Spinal cord (tissue), 10 donors: Measurements from ENCODE around the gene AWAT1. TPM values are rescaled to one million over a fixed set of nuclear protein-coding genes. Genes with fewer than 3 reads are reported as not detected.
A peak's percentile ranks its signal among the peaks of the same experiment; 100 is the strongest.
"Not testable (repeated sequence)": the region's sequence is repeated elsewhere in the genome, so short reads cannot be mapped to it uniquely, and the experiment has no call there.

Source experiments
- DNase-seq, 6 donors: peaks; one replicate each; pipeline versions ENCODE4 v3.0.0 to v3.0.0-alpha.2; 2013 to 2015; ENCODE audit warnings: low spot score in 6 of 6, low read depth in 4 of 6
- H3K27ac ChIP-seq: one replicate; pipeline ENCODE4 v1.5.1; 2013; ENCODE audit warnings: low read depth, low read length, control low read depth
- H3K27me3 ChIP-seq: one replicate; pipeline ENCODE4 v1.6.1; 2013; ENCODE audit warnings: low read length; ENCODE audit not compliant: control insufficient read depth, insufficient read depth
- H3K36me3 ChIP-seq: one replicate; pipeline ENCODE4 v1.6.1; 2013; ENCODE audit warnings: low read length; ENCODE audit not compliant: control insufficient read depth, insufficient read depth
- H3K4me1 ChIP-seq: one replicate; pipeline ENCODE4 v1.6.1; 2013; ENCODE audit warnings: low read length; ENCODE audit not compliant: control insufficient read depth, insufficient read depth
- H3K4me3 ChIP-seq: one replicate; pipeline ENCODE4 v1.5.1; 2013; ENCODE audit warnings: low read depth, low read length, control low read depth
- H3K9me3 ChIP-seq: one replicate; pipeline ENCODE4 v1.6.1; 2013; ENCODE audit warnings: low read length; ENCODE audit not compliant: control insufficient read depth, insufficient read depth
- WGBS: methylation state at CpG from one replicate; pipeline ENCODE4 v1.1.5; 2013; ENCODE audit warnings: missing lambda C conversion rate; ENCODE audit not compliant: insufficient coverage; 5-methylcytosine and 5-hydroxymethylcytosine counted together
- long read RNA-seq, 4 donors: transcript quantifications; one replicate each; lab custom pipeline, GENCODE V29; 2026
- polyA plus RNA-seq, 2 donors: library from polyadenylated mRNA; unstranded; fragments of 120-200 nt; gene quantifications; one replicate each; pipeline ENCODE4 v1.2.1, GENCODE V29; 2013; ENCODE audit not compliant: insufficient read length in 2 of 2
- total RNA-seq, 2 donors: library from RNA; depleted of rRNA in 1 of 2; stranded (reverse); fragments of 120-200 nt in 1 of 2; fragments of >200 nt in 1 of 2; gene quantifications; one replicate each; pipeline versions ENCODE4 v1.2.3 to v1.2.4, GENCODE V29; 2013 to 2014
- donor health status: healthy.

Gene AWAT1
- total RNA-seq (not detected), polyA plus RNA-seq (not detected)
- long read RNA-seq, donor 1, result 0 reads
- long read RNA-seq, donor 2, result 0 reads
- long read RNA-seq, donor 3, result 0 reads
- long read RNA-seq, donor 4, result 0 reads

DNA sequence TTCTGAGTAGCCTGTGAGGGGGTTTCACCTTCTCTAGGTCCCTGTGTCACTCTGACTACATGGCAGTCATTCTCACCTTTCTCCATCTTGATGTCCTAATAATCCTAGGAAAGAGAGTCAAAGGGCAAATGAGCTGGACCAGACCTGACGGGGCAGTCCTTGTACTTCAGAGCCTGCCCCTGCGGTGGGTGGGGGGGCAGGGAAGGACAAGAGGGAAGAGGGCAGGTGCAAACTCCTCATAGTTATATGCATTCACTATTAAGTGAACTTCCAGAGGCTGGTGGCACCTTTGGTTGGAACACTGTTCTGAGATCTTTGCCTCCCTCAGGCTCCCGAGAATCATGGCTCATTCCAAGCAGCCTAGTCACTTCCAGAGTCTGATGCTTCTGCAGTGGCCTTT is at the start of gene AWAT1:
Gene AWAT1 (plus strand): TSS at position 301 of the 400 bp plus-strand sequence. CDS start 41 bp downstream, at position 342.
- H3K4me1 ChIP-seq, result no peaks in the 10 kb centered on the region
- DNase-seq, result no peak
- no peaks in the 10 kb centered on the region for H3K36me3 ChIP-seq
- H3K4me3 ChIP-seq, result no peak within 1 kb of the TSS
- H3K9me3 ChIP-seq, result no peaks in the 10 kb centered on the region
- no peaks in the 10 kb centered on the region for H3K27me3 ChIP-seq
- 64% methylated on average over 1 of the region's 3 CpGs for WGBS
- no peak within 1 kb of the TSS for H3K27ac ChIP-seq

DNA sequence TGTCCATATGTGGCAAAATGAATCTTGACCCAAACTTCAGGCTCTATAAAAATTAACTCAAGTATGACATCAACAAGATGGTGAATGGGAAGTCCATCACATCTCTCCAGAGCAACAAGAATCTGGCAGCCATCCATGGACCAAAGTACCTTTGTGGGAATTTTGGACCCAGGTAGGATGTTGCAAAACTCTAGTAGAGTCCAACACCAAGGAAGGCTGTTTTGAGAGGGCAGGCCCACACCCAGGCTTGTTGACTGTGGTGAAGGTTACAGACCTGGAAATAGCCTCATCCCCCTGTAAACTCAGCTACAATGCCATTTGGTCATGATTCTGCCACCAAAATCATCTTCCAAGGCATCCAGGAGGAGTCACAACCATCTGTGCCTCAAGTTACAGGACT is 44.2 kb upstream of the AWAT1 start:
- H3K4me1 ChIP-seq, result no peaks in the 10 kb centered on the region
- DNase-seq, result no peak
- no peaks in the 10 kb centered on the region for H3K36me3 ChIP-seq
- H3K27ac ChIP-seq, result no peak overlapping the region
- H3K27me3 ChIP-seq, result no peaks in the 10 kb centered on the region
- H3K9me3 ChIP-seq, result no peaks in the 10 kb centered on the region
- H3K4me3 ChIP-seq, result no peak overlapping the region

DNA sequence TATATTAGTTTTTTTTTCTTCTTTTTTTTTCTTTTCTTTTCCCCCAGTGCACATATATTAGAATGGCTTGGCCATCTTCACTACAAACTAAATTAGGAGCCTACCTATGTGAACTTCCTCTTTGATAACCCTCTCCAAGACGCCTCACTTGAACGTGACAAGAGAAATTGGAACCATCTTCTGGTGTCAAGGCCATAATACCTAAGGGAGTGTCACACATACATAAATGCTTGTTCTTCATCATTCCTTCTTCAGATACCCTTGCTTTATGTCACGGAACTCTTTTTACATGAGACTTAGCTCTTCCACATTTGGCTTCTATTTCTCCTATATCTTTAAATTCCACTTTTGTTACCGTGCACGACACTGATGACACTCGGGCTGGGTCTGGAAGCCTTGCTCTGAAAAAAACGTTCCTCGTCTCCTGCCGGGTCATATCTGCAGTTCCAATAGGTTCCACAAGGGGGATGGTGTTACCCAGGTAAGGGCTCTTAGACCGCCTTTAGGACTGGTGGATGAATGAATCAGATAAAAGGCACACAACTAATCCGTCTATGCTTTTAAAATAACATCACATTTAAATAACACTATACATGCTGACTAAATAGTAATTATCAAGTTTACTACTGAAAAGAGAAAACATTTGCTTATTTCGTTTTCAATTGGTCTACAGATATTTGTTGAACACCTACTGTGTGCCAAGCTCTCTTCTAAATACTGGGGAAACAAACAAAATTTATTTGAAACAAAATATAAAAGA is 37.3 kb upstream of the AWAT1 start:
- H3K9me3 ChIP-seq, result no peaks in the 10 kb centered on the region
- H3K27ac ChIP-seq, result no peak overlapping the region
- no peaks in the 10 kb centered on the region for H3K36me3 ChIP-seq
- DNase-seq, result peak in 2 of 6 donors; percentile 14 to 20
- H3K4me3 ChIP-seq, result no peak overlapping the region
- H3K4me1 ChIP-seq, result no peaks in the 10 kb centered on the region
- H3K27me3 ChIP-seq, result no peaks in the 10 kb centered on the region
- 20% methylated on average over 5 of the region's 12 CpGs for WGBS

DNA sequence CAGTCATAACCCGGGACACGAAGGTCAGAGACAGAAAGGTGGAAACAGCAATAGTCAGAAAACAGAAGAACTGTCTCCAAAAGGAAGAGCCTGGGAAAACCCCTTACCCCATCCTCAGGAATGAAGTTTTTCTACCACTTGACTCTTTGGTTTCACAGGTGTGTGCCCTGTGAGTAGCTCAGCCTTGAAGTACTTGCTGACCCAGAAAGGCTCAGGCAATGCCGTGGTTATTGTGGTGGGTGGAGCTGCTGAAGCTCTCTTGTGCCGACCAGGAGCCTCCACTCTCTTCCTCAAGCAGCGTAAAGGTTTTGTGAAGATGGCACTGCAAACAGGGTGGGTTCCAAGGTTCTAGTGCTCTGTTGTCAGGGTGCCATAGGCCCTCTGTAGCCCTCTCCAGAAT is 32.7 kb upstream of the AWAT1 start:
- Histone ChIP-seq H3K9me3 (no peaks in the 10 kb centered on the region), H3K36me3 (no peaks in the 10 kb centered on the region), H3K4me3 (no peak overlapping the region), H3K4me1 (no peaks in the 10 kb centered on the region), H3K27ac (no peak overlapping the region), H3K27me3 (no peaks in the 10 kb centered on the region)
- DNase-seq, result no peak
- WGBS, result 71% methylated on average over 3 of the region's 5 CpGs

DNA sequence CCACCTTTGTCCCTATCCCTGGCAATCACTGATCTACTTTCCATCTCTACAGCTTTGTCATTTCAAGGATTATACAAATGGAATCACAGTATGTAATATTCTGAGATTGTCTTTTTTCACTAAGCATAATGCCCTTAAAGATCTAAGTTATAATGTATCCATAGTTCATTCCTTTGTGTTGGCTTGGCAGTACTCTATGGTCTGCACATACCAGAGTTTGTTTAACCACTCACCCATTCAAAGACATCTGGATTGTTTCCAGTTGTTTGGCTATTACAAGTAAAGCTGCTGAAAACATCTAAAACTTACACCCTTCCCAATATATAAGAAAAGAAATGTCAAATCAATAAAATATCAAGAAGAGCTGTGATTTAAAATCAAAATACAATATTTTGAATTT is 26.0 kb upstream of the AWAT1 start:
- H3K9me3 ChIP-seq, result no peaks in the 10 kb centered on the region
- no peaks in the 10 kb centered on the region for H3K36me3 ChIP-seq
- no peak overlapping the region for H3K27ac ChIP-seq
- DNase-seq, result no peak
- no peak overlapping the region for H3K4me3 ChIP-seq
- H3K4me1 ChIP-seq, result no peaks in the 10 kb centered on the region
- H3K27me3 ChIP-seq, result no peaks in the 10 kb centered on the region

DNA sequence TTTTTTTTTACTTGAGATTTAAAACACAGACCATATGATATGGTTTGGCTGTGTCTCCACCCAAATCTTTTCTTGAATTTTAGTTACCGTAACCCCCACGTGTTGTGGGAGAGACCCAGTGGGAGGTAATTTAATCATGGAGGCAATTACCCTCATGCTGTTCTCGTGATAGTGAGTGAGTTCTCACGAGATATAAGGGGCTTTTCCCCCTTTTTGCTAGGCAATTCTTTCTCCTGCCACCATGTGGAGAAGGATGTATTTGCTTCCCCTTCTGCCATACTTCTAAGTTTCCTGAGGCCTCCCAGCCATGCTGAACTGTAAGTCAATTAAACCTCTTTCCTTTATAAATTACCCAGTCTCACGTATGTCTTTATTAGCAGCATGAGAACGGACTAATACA is 24.9 kb upstream of the AWAT1 start:
- not testable (repeated sequence) for H3K9me3 ChIP-seq, H3K36me3 ChIP-seq, DNase-seq, H3K27me3 ChIP-seq, H3K27ac ChIP-seq, H3K4me3 ChIP-seq, H3K4me1 ChIP-seq
- 45% methylated on average over 2 of the region's 6 CpGs for WGBS

DNA sequence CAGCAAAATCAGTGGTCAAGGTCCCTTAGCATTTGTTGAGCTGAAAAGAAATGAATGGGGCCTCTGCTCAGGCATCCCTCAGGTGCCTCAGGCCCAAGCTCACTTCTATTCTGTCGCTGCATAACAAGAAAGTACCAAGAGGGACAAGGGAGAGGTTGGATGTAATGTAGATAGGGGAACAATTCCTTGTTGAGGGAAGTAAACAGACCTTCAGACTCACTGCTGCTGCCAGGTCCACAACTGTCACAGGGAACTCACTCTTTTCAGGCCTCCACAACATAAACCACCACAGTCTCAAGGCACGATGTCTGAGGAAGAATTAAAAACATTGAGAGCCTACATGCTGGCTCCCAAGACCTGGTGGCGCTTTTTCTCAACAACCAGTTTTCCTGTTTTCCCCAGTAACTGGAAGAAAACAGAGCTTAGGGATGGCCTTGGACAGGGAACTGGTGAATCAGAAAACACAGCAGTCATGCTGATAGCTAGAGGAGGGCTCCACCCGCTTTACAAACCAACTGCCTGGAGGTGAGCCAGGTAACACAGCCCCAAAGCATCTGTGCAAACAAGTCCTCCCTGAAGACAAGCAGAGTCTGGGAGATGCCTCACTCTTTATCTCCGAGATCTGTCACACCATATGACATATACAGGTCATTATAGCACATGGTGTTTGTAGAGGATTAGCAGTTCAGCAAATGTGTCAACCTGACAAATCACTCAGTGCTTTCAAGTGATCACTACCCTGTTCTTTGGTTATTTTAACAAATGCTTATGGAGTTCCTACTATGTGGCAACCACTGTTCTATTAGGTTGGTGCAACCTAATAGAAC is 14.3 kb upstream of the AWAT1 start:
- H3K27me3 ChIP-seq, result no peaks in the 10 kb centered on the region
- no peak overlapping the region for H3K27ac ChIP-seq
- H3K9me3 ChIP-seq, result no peaks in the 10 kb centered on the region
- no peaks in the 10 kb centered on the region for H3K4me1 ChIP-seq
- DNase-seq, result peak in 1 of 6 donors; percentile 51
- no peak overlapping the region for H3K4me3 ChIP-seq
- no peaks in the 10 kb centered on the region for H3K36me3 ChIP-seq
- WGBS, result 80% methylated on average over 1 of the region's 5 CpGs

DNA sequence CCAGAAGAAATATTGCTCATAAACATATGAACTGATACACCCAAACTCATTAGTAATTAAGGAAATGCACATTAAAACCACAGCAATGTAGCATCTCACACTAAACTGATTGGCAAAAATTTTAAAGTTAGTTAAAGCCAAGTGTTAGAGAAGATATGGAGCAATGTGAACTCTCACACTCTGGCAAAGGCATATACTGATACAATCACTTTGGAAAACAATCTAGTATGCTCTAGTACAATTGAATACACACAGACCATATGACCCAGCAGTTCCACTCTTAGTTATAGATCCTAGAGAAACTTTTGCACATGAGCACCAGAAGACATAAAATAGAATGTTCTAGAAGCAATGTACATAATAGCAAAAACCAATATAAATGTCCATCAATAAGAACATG is 8.4 kb upstream of the AWAT1 start:
- no peaks in the 10 kb centered on the region for H3K36me3 ChIP-seq
- no peak overlapping the region for H3K27ac ChIP-seq

DNA sequence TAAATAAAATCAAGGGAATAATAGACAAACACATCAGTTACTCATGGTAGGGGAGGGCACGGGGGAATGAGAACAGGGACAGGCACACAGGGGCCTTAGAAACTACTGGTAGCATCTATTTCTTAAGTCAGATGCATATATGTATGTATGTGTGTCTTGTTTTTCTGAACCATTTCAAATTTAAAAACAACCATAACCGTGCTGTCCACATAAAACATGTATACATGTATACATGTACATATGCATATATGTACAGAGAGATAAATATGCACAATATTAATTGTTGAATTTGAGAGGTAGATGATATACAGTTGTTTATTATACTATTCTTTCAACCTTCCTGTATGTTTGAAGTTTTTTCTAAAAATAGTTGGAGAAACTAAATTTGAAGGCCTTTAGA is 7.8 kb upstream of the AWAT1 start:
- Histone ChIP-seq H3K27me3 (no peaks in the 10 kb centered on the region), H3K9me3 (no peaks in the 10 kb centered on the region), H3K4me1 (no peaks in the 10 kb centered on the region), H3K27ac (no peak overlapping the region), H3K4me3 (no peak overlapping the region), H3K36me3 (no peaks in the 10 kb centered on the region)
- no peak for DNase-seq
- WGBS, result no CpG with 5 or more reads among the region's 2 CpGs

More for the DNA sequence above, 8.4 kb upstream of the AWAT1 start:
- DNase-seq, result no peak
- no peaks in the 10 kb centered on the region for H3K27me3 ChIP-seq
- H3K4me3 ChIP-seq, result no peak overlapping the region
- no peaks in the 10 kb centered on the region for H3K4me1 ChIP-seq
- H3K9me3 ChIP-seq, result no peaks in the 10 kb centered on the region

DNA sequence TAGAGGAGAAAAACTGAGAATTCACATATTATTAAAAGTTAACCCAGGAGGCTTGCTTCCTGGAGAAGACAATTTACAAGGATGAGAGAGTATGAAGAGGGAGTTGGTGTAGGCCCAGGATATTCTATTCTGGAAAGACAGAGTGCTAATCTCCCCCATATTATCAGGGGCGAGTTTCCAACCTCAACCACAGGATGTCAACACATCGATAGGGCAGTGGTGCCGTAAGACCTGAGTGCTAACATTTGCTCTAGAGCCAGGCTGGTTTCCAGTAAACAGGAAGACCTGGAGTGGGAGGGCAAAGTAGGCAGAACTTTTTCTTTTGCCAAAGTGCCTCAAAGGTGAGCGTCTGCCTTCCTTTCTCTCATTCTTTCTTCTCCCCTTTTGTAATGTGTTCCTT is 2.8 kb upstream of the AWAT1 start:
- Histone ChIP-seq H3K9me3 (no peaks in the 10 kb centered on the region), H3K4me1 (no peaks in the 10 kb centered on the region), H3K36me3 (no peaks in the 10 kb centered on the region), H3K4me3 (no peak overlapping the region), H3K27ac (no peak overlapping the region), H3K27me3 (no peaks in the 10 kb centered on the region)
- 67% methylated on average over 1 of the region's 4 CpGs for WGBS
- no peak for DNase-seq
